ENCODE data around the gene GDA.

GDA gene

GRCh38 chr9:72271613-72272478, 122.6 kb downstream of the GDA start:
- in situ Hi-C loops (cut with MboI; ENCODE audit: low sequenced_read_pairs), result loop anchor here (5.0 to 25.0 kb wide), 3 partner anchors 230 to 553 kb away; no protein-coding TSS in a partner anchor

- in situ Hi-C loops (cut with MboI; ENCODE audit: low sequenced_read_pairs), result loop anchor here (5.0 to 25.0 kb wide), 3 partner anchors 232 to 550 kb away; no protein-coding TSS in a partner anchor
Observed at GRCh38 chr9:72274441-72274840, 125.2 kb downstream of the GDA start.

DNA sequence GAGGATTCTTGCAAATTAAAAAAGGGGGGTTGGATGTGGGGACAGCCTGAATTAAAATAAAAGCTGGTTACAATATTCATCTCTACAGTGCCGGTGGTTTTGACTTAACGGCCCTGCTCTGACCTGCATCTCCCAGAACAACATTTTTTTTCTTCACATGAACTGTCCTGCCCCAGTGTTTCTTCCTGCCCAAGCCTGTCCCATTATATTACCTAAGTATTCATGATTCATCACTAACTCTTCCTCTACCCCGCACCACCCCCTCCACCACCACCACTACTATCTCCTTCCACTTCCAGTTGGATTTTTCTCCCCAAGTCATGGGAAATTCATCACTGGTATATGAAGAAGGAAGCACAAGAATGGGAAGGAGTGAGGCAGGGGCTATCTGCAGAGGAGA, 125.7 kb downstream of the GDA start:
- in situ Hi-C loops (cut with MboI; ENCODE audit: low sequenced_read_pairs), result loop anchor here (5.0 to 25.0 kb wide), 4 partner anchors 233 to 762 kb away; no protein-coding TSS in a partner anchor

GRCh38 chr9:72276429-72276828, 127.2 kb downstream of the GDA start:
- in situ Hi-C loops (cut with MboI; ENCODE audit: low sequenced_read_pairs), result loop anchor here (10.0 to 25.0 kb wide), 2 partner anchors 548 to 761 kb away; no protein-coding TSS in a partner anchor

DNA sequence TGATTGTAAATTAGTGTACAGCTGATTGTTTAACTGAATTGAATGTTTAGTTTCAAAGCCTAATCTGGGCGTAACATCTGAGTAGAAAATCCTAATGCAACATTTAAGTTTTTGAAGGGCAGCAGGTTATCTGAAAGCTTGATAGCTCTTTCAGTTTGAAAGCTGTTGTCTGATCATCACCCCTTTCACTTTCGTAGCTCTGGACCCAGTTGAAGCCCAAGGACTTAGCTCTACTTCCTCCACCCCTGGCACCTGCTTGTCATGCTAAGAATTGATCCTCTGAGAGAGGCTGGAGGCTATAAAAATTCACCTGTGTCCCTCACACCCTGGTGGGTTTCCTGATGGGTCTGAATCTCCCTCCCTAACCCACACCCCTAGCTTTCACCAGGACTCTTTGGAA, 129.7 kb downstream of the GDA start:
- in situ Hi-C loops (cut with MboI; ENCODE audit: low sequenced_read_pairs), result loop anchor here (10.0 to 25.0 kb wide), 2 partner anchors 546 to 758 kb away; no protein-coding TSS in a partner anchor

GRCh38 chr9:72280913-72281500, 131.8 kb downstream of the GDA start:
- in situ Hi-C loops (cut with MboI; ENCODE audit: low sequenced_read_pairs), result loop anchor here (25.0 kb wide), 1 partner anchor 756 kb away; no protein-coding TSS in a partner anchor

GRCh38 chr9:72289401-72289800, 140.2 kb downstream of the GDA start:
- in situ Hi-C loops (cut with MboI; ENCODE audit: low sequenced_read_pairs), result loop anchor here (25.0 kb wide), 1 partner anchor 748 kb away; no protein-coding TSS in a partner anchor

GRCh38 chr9:72290311-72290710, 141.1 kb downstream of the GDA start:
- in situ Hi-C loops (cut with MboI; ENCODE audit: low sequenced_read_pairs), result loop anchor here (25.0 kb wide), 1 partner anchor 747 kb away; no protein-coding TSS in a partner anchor

DNA sequence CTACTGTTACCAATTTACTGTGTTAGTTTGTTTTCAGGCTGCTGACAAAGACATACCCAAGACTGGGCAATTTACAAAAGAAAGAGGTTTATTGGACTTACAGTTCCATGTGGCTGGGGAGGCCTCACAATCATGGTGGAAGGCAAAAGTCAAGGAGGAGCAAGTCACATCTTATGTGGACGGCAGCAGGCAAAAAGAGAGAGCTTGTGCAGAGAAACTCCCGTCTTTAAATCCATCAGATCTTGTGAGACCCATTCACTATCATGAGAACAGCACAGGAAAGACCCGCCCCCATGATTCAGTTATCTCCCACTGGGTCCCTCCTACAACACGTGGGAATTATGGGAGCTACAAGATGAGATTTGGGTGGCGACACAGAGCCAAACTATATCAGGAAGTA, 142.3 kb downstream of the GDA start:
- in situ Hi-C loops (cut with MboI; ENCODE audit: low sequenced_read_pairs), result loop anchor here (25.0 kb wide), 1 partner anchor 746 kb away; no protein-coding TSS in a partner anchor

- in situ Hi-C loops (cut with MboI; ENCODE audit: low sequenced_read_pairs), result loop anchor here (25.0 kb wide), 1 partner anchor 745 kb away; no protein-coding TSS in a partner anchor
Observed at GRCh38 chr9:72292256-72292682, 143.0 kb downstream of the GDA start.

DNA sequence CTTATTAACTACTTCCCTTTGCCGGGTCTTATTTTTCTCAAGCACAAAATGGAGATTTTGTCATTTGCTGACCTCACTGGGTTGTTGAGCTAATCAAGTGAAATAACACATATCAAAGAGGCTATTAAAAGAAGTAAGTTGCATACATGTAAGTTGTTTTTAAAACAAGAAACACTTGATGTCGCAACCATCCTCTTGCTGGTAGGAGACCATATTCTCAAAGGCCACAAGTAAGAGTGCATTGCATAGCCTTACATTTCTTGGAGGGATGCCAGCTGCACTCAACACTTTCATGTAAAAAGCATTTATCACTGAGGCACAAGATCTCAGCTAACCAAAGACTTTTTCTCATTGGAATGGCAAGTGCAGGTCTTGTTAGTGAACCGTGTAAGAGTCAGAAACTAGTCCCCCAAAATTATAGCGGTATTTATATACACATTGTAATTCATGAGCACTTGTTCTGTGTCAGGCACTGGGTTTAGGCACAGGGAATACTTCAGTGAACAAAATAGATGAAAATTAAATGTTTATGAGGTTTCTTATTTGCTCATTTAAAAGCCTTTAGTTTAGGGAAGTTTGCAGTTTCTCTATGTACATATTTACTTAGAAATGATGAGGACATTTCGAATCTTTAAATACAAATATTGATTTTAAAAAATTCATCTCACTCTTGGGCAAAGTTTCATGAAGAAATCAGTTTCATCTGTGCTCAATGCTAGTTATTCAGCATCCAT, 143.8 kb downstream of the GDA start:
- in situ Hi-C loops (cut with MboI; ENCODE audit: low sequenced_read_pairs), result loop anchor here (25.0 kb wide), 1 partner anchor 744 kb away; no protein-coding TSS in a partner anchor

DNA sequence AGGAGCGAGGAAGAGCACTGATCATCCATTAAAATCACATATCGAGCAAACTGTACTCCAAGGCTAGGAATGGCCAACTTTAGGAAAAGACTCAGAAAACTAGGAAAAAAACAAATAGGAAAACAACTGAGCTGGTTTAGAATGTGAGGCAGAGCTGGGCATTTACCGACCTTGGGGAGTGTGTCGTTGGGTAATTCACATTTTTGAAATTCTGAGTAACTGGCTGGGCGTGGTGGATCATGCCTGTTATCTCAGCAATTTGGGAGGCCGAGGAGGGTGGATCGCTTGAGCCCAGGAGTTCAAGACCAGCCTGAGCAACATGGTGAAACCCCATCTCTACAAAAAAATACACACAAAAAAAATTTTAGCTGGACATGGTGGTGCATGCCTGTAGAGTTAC, 145.7 kb downstream of the GDA start:
- in situ Hi-C loops (cut with MboI; ENCODE audit: low sequenced_read_pairs), result loop anchor here (25.0 kb wide), 1 partner anchor 742 kb away; no protein-coding TSS in a partner anchor

GRCh38 chr9:72297516-72297915, 148.3 kb downstream of the GDA start:
- in situ Hi-C loops (cut with MboI; ENCODE audit: low sequenced_read_pairs), result loop anchor here (25.0 kb wide), 1 partner anchor 740 kb away; no protein-coding TSS in a partner anchor

- in situ Hi-C loops (cut with MboI; ENCODE audit: low sequenced_read_pairs), result loop anchor here (25.0 kb wide), 1 partner anchor 738 kb away; no protein-coding TSS in a partner anchor
Observed at GRCh38 chr9:72299017-72299603, 149.9 kb downstream of the GDA start.

- in situ Hi-C loops (cut with MboI; ENCODE audit: low sequenced_read_pairs), result loop anchor here (10.0 kb wide), 1 partner anchor 284 kb away; no protein-coding TSS in a partner anchor
Observed at GRCh38 chr9:72300873-72301272, 151.6 kb downstream of the GDA start.
